A673 (cell line): Measurements from ENCODE around the gene KRTAP5-2. TPM values are rescaled to one million over a fixed set of nuclear protein-coding genes. Genes with fewer than 3 reads are reported as not detected.

Experiments
- BruUV-seq: library from RNA; stranded (reverse); fragments of 400-500 nt; replicated peaks from 2 replicates; lab custom pipeline; 2021; lab: Mats Ljungman, UMichigan
- CTCF ChIA-PET: fragments of 300-600 bp; sonication (Branson Sonifier 250); formaldehyde crosslinking; loops from one replicate; lab custom pipeline; 2022; ENCODE audit warnings: antibody characterized with exemption; lab: Charles Lee
- POLR2A ChIA-PET: fragments of 300-600 bp; sonication (Branson Sonifier 250); formaldehyde crosslinking; loops from one replicate; lab custom pipeline; 2022; ENCODE audit warnings: antibody characterized with exemption; ENCODE audit not compliant: low non-redundant PET; lab: Charles Lee
- DNase-seq: peaks from one replicate; pipeline ENCODE4 v3.0.0-alpha.2; 2015; ENCODE audit warnings: low spot score
- H3K27ac ChIP-seq: fragments of 200-600 bp; sonication (generic); 2 replicates; pipeline ENCODE4 v1.5.1; 2016; ENCODE audit warnings: mixed run types, low read depth, mild to moderate bottlenecking, mixed read lengths, antibody characterized with exemption, low read length; ENCODE audit not compliant: poor library complexity, severe bottlenecking
- H3K27me3 ChIP-seq: fragments of 200-600 bp; sonication (generic); replicated peaks from 2 replicates; pipeline ENCODE4 v1.6.1; 2017; ENCODE audit warnings: mixed run types, low read depth, mild to moderate bottlenecking, mixed read lengths, antibody characterized with exemption, low read length; ENCODE audit not compliant: insufficient read depth, poor library complexity
- H3K36me3 ChIP-seq: fragments of 200-600 bp; sonication (generic); 2 replicates; pipeline ENCODE4 v1.6.1; 2016; ENCODE audit warnings: mixed run types, mild to moderate bottlenecking, mixed read lengths, antibody characterized with exemption, low read length; ENCODE audit not compliant: insufficient read depth, poor library complexity, severe bottlenecking
- H3K4me1 ChIP-seq: fragments of 200-600 bp; sonication (generic); 2 replicates; pipeline ENCODE4 v1.6.1; 2017; ENCODE audit warnings: mixed run types, mild to moderate bottlenecking, mixed read lengths, antibody characterized with exemption, low read length; ENCODE audit not compliant: insufficient read depth, poor library complexity, severe bottlenecking
- H3K4me3 ChIP-seq: fragments of 200-600 bp; sonication (generic); 2 replicates; pipeline ENCODE4 v1.5.1; 2016; ENCODE audit warnings: low read depth, mixed run types, mild to moderate bottlenecking, mixed read lengths, low read length; ENCODE audit not compliant: poor library complexity, severe bottlenecking
- H3K9me3 ChIP-seq: fragments of 200-600 bp; sonication (generic); 2 replicates; pipeline ENCODE4 v1.6.1; 2016; ENCODE audit warnings: mixed run types, low read depth, mild to moderate bottlenecking, mixed read lengths, antibody characterized with exemption, low read length; ENCODE audit not compliant: poor library complexity, severe bottlenecking
- CTCF ChIP-seq: fragments of 300-800, 200-600 bp; sonication (generic); conservative IDR thresholded peaks from 2 replicates; pipeline ENCODE4 v1.5.1; 2017; ENCODE audit warnings: low read depth, mild to moderate bottlenecking, antibody characterized with exemption, low read length, moderate library complexity, mixed read lengths
- EZH2 ChIP-seq: fragments of 200-600 bp; sonication (generic); IDR thresholded peaks from 2 replicates; pipeline ENCODE4 v1.6.1; 2017; ENCODE audit warnings: borderline replicate concordance, low read depth, mild to moderate bottlenecking, mixed read lengths, antibody characterized with exemption, low read length; ENCODE audit not compliant: poor library complexity, severe bottlenecking
- intact Hi-C: fragments of 100-400 bp; cut with micrococcal nuclease; formaldehyde crosslinking; loops from one replicate; pipeline ENCODE4 v1.10.0; 2022; ENCODE audit not compliant: unreplicated experiment
- total RNA-seq: library from RNA; stranded (reverse); gene quantifications from 2 replicates; pipeline ENCODE4 v1.2.3, GENCODE V29; 2021

KRTAP5-2 gene
- total RNA-seq, 1 experiment from 2014 or later, result not detected

DNA sequence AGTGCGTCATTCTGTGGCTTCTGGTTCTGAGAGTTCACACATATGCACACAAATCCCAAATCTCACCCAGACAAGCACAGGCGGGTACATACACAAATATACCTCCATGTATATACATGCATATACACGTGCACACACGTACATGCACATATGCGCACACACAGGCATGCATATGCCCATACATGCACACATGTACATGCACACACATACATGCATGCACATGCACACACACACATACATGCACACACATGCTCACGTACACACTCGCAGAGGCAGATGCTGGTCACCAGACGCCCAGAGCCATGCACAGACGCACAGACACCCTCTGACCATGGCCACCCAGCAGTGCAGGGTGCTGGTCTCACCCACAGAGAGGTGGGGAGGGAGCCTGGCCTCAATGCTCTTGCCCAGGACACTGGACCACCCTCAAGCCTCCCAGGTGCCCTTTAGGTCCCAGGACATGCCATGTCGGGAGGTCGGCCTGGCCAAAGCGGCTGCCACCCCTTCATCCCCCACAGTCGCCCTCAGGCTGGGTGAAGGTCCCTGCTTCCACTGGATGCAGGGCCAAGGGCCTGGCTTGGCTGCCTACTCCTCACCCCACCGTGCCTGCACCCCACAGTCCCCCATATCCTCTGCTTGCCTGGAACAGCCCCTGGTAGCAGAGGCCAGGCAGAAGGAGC, 35.5 kb downstream of the KRTAP5-2 start:
- TF ChIP-seq CTCF (no peak), EZH2 (no peak)
- no peak for DNase-seq
- ChIA-PET CTCF (no interaction called here), POLR2A (no interaction called here)
- intact Hi-C loops, result no loop called here
- Histone ChIP-seq H3K36me3 (no peaks in the 10 kb centered on the region), H3K4me1 (no peaks in the 10 kb centered on the region), H3K4me3 (no peak overlapping the region), H3K27ac (no peak overlapping the region), H3K9me3 (no peaks in the 10 kb centered on the region), H3K27me3 (no peaks in the 10 kb centered on the region)
- no TSS peak for BruUV-seq

DNA sequence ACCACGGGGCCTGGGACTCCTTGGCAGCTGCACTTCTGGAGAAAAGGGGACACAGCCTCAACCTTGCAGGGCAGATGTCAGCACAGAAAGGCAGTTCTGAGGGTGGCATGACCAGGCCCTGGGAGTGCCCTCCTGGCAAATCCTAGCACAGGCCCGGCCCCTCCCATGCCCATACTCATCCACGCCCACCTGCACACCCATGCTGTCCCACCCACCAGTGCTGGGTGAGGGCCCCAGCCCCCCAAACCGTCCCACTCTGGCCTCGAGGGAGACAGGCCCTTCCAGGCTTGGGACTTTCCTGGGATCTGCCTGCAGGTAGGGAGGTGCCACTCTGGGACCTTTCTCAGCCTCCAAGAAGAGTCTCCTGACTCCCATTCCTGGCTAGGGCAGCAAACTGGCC, 36.1 kb downstream of the KRTAP5-2 start:
- H3K27ac ChIP-seq, result no peak overlapping the region
- no peaks in the 10 kb centered on the region for H3K27me3 ChIP-seq
- POLR2A ChIA-PET, result no interaction called here
- no peaks in the 10 kb centered on the region for H3K9me3 ChIP-seq
- no peaks in the 10 kb centered on the region for H3K36me3 ChIP-seq
- no TSS peak for BruUV-seq
- no peak overlapping the region for H3K4me3 ChIP-seq
- intact Hi-C loops, result no loop called here
- CTCF ChIA-PET, result no interaction called here
- H3K4me1 ChIP-seq, result no peaks in the 10 kb centered on the region
- TF ChIP-seq CTCF, result no peak
- TF ChIP-seq EZH2, result no peak
- DNase-seq, result no peak

- Histone ChIP-seq H3K27ac (no peak overlapping the region), H3K4me3 (no peak overlapping the region), H3K36me3 (no peaks in the 10 kb centered on the region), H3K27me3 (no peaks in the 10 kb centered on the region), H3K4me1 (no peaks in the 10 kb centered on the region), H3K9me3 (no peaks in the 10 kb centered on the region)
- no peak for DNase-seq
- ChIA-PET POLR2A (no interaction called here), CTCF (no interaction called here)
- TF ChIP-seq EZH2, result no peak
- TF ChIP-seq CTCF, result no peak
- intact Hi-C loops, result no loop called here
- BruUV-seq, result no TSS peak
Observed at GRCh38 chr11:1561266-1561665, 36.8 kb downstream of the KRTAP5-2 start.
